K562 (cell line): ENCODE measurements around the gene ZSWIM6. TPM values are rescaled to one million over a fixed set of nuclear protein-coding genes. Genes with fewer than 3 reads are reported as not detected.

Experiments used
- ATAC-seq: fragments of 200-7000 bp; cut with Tn5 transposase; 3 replicates; pipeline ENCODE4 v1.9.1; 2020; ENCODE audit warnings: moderate library complexity
- BruUV-seq: library from RNA; stranded (reverse); fragments of 400-500 nt; replicated peaks from 2 replicates; lab custom pipeline; 2021; lab: Mats Ljungman, UMichigan
- CTCF ChIA-PET: fragments of 300-600 bp; formaldehyde crosslinking; extraction: SDS; loops from one replicate; lab custom pipeline; 2021; ENCODE audit warnings: low intra/inter-chr PET ratio; lab: Yijun Ruan, JAX
- POLR2A ChIA-PET: fragments of 300-600, 350-650 bp; sonication (Branson Sonifier 250); formaldehyde crosslinking; extraction: SDS; loops from one replicate; lab custom pipeline; 2021; ENCODE audit warnings: antibody characterized with exemption, inconsistent platforms; lab: Yijun Ruan, JAX
- DNase-seq, 4 experiments: peaks; one replicate each; pipeline versions ENCODE4 v3.0.0 to v3.0.0-alpha.2; 2011 to 2018; ENCODE audit warnings: low spot score in 3 of 4, mixed read lengths in 3 of 4; ENCODE audit errors: extremely low read depth in 1 of 4
- FAIRE-seq: peaks from 2 replicates; lab custom pipeline; 2011; peaks lifted over from hg19 to GRCh38; lab: Jason Lieb, UNC
- H2AFZ ChIP-seq: 2 replicates; pipeline ENCODE4 v1.6.0; 2011; ENCODE audit warnings: low read depth, low read length, control low read depth, inconsistent platforms
- H3K27ac ChIP-seq: fragments of 200-600 bp; 3 replicates; pipeline ENCODE4 v1.8.0; 2011; ENCODE audit warnings: low read depth, mild to moderate bottlenecking, control low read depth, inconsistent platforms, low read length, moderate library complexity, mixed read lengths; ENCODE audit errors: extremely low read depth
- H3K27me3 ChIP-seq, 2 experiments: fragments of 300-600 bp in 1 of 2; 2 replicates in 1 of 2; 3 replicates in 1 of 2; pipeline versions ENCODE4 v1.6.0 to v1.8.0; 2011; ENCODE audit warnings: inconsistent platforms in 2 of 2, low read length in 2 of 2, mild to moderate bottlenecking in 1 of 2, mixed read lengths in 1 of 2, moderate library complexity in 1 of 2; ENCODE audit not compliant: control insufficient read depth in 2 of 2, insufficient read depth in 2 of 2
- H3K36me3 ChIP-seq: fragments of 300-600 bp; 3 replicates; pipeline ENCODE4 v1.8.0; 2011; ENCODE audit warnings: mild to moderate bottlenecking, low read length, inconsistent platforms; ENCODE audit not compliant: control insufficient read depth, insufficient read depth
- H3K4me1 ChIP-seq, 2 experiments: fragments of 200-600 bp in 1 of 2; replicated peaks in 1 of 2; 2 replicates in 1 of 2; 3 replicates in 1 of 2; pipeline versions ENCODE4 v1.5.1 to v1.8.0; 2011; ENCODE audit warnings: inconsistent platforms in 2 of 2, low read length in 2 of 2, mild to moderate bottlenecking in 1 of 2, mixed read lengths in 1 of 2, moderate library complexity in 1 of 2; ENCODE audit not compliant: control insufficient read depth in 2 of 2, insufficient read depth in 2 of 2
- H3K4me2 ChIP-seq: 2 replicates; pipeline ENCODE4 v1.6.1; 2011; ENCODE audit warnings: low read length, control low read depth, inconsistent platforms, mixed read lengths; ENCODE audit not compliant: insufficient read depth
- H3K4me3 ChIP-seq: fragments of 200-600 bp; sonication (generic), shearing (Covaris generic); 2 replicates; pipeline ENCODE4 v1.5.1; 2016; ENCODE audit warnings: control low read depth, inconsistent platforms
- H3K79me2 ChIP-seq: fragments of 200-600 bp; 3 replicates; pipeline ENCODE4 v1.8.0; 2011; ENCODE audit warnings: low read length, inconsistent platforms; ENCODE audit not compliant: control insufficient read depth, insufficient read depth
- H3K9ac ChIP-seq, 2 experiments: 2 replicates each; pipeline versions ENCODE4 v1.6.0 to v1.6.1; 2011; ENCODE audit warnings: low read depth in 2 of 2, low read length in 2 of 2, control low read depth in 1 of 2, inconsistent platforms in 1 of 2, mild to moderate bottlenecking in 1 of 2, mixed read lengths in 1 of 2; ENCODE audit not compliant: insufficient read depth in 1 of 2
- H3K9me1 ChIP-seq: one replicate; pipeline ENCODE4 v1.6.0; 2011; ENCODE audit warnings: inconsistent platforms, mild to moderate bottlenecking, low read length, moderate library complexity; ENCODE audit not compliant: control insufficient read depth, insufficient read depth
- H3K9me3 ChIP-seq: replicated peaks from 2 replicates; pipeline ENCODE4 v1.5.1; 2011; ENCODE audit warnings: low read depth, low read length, inconsistent platforms; ENCODE audit not compliant: control insufficient read depth, insufficient read depth
- H4K20me1 ChIP-seq: replicated peaks from 2 replicates; pipeline ENCODE4 v1.6.1; 2011; ENCODE audit warnings: low read length, inconsistent platforms, mixed read lengths; ENCODE audit not compliant: control insufficient read depth, insufficient read depth
- CREB1 ChIP-seq, 2 experiments: sonication (generic) in 1 of 2; formaldehyde crosslinking in 1 of 2; IDR thresholded peaks; 2 replicates each; pipeline versions ENCODE4 v1.6.1 to v1.8.0; 2012 to 2022; ENCODE audit warnings: inconsistent platforms in 1 of 2, mild to moderate bottlenecking in 1 of 2, missing genetic modification reagents in 1 of 2, moderate library complexity in 1 of 2
- ETS2 ChIP-seq: IDR thresholded peaks from 2 replicates; pipeline ENCODE4 v1.6.1; 2016; ENCODE audit warnings: borderline replicate concordance, missing genetic modification characterization, mild to moderate bottlenecking, moderate library complexity, missing compliant biosample characterization; ENCODE audit not compliant: poor library complexity, severe bottlenecking
- HNRNPUL1 ChIP-seq: fragments of 200-400 bp; formaldehyde crosslinking; IDR thresholded peaks from 2 replicates; pipeline ENCODE4 v1.6.1; 2017; ENCODE audit warnings: low read length
- NR2C2 ChIP-seq, 2 experiments: fragments of 200-800 bp in 1 of 2; sonication (Bioruptor generic) in 1 of 2; sonication (generic) in 1 of 2; formaldehyde crosslinking in 1 of 2; IDR thresholded peaks; 2 replicates each; pipeline versions ENCODE4 v1.6.1 to v1.8.0; 2016 to 2022; ENCODE audit warnings: mild to moderate bottlenecking in 1 of 2, missing compliant biosample characterization in 1 of 2, missing genetic modification characterization in 1 of 2, missing genetic modification reagents in 1 of 2
- PHTF2 ChIP-seq: fragments of 250-450 bp; sonication (Bioruptor Pico); IDR thresholded peaks from 2 replicates; pipeline ENCODE4 v1.5.0; 2021; ENCODE audit warnings: mild to moderate bottlenecking
- RB1 ChIP-seq: fragments of 450-650 bp; IDR thresholded peaks from 2 replicates; pipeline ENCODE4 v1.6.1; 2017; ENCODE audit warnings: low read depth, mild to moderate bottlenecking
- SMARCE1 ChIP-seq: fragments of 450-650 bp; IDR thresholded peaks from 2 replicates; pipeline ENCODE4 v1.7.1; 2016; ENCODE audit warnings: mild to moderate bottlenecking
- ZC3H4 ChIP-seq: sonication (generic); formaldehyde crosslinking; IDR thresholded peaks from 2 replicates; pipeline ENCODE4 v1.9.0; 2021; ENCODE audit warnings: missing genetic modification reagents, borderline replicate concordance
- ZNF324 ChIP-seq: fragments of 250-450 bp; sonication (Bioruptor Pico); IDR thresholded peaks from 2 replicates; pipeline ENCODE4 v1.4.0; 2020; ENCODE audit warnings: mild to moderate bottlenecking
- ZNF780A ChIP-seq: fragments of 250-450 bp; sonication (Bioruptor Pico); IDR thresholded peaks from 2 replicates; pipeline ENCODE4 v1.5.0; 2021; ENCODE audit warnings: mild to moderate bottlenecking
- WGBS: fragments of 100-300 bp; shearing (Covaris generic); methylation state at CpG from one replicate; pipeline ENCODE4 v1.1.6; 2016; ENCODE audit warnings: low coverage, mixed read lengths; ENCODE audit not compliant: insufficient coverage; ENCODE audit errors: missing lambda C conversion rate; 5-methylcytosine and 5-hydroxymethylcytosine counted together
- in situ Hi-C: fragments of 300-500 bp; cut with MboI; formaldehyde crosslinking; loops from 4 replicates; pipeline ENCODE4 v1.15.0; 2018; ENCODE audit warnings: inconsistent platforms, mixed read lengths
- intact Hi-C: fragments of 100-400 bp; cut with micrococcal nuclease; formaldehyde crosslinking; loops from 2 replicates; pipeline ENCODE4 v1.14.2; 2022
- polyA plus RNA-seq, 8 experiments: library from polyadenylated mRNA; depleted of rRNA in 4 of 8; stranded (reverse) in 5 of 8; unstranded in 3 of 8; fragments of >200 nt; fragmentation: Nextera tagmentation in 2 of 8; fragmentation: Illumina TruSeq in 1 of 8; extraction: Ambion mirVana in 2 of 8; extraction: Trizol in 1 of 8; gene quantifications; 2 replicates each; pipeline versions ENCODE4 v1.2.1 to v1.2.3, GENCODE V29; 2011 to 2014; ENCODE audit warnings: inconsistent platforms in 1 of 8, missing spikeins in 1 of 8
- total RNA-seq, 7 experiments: library from RNA; depleted of rRNA in 6 of 7; stranded (reverse); fragments of >200 nt in 6 of 7; fragmentation: Illumina TruSeq in 2 of 7; extraction: Trizol in 2 of 7; gene quantifications; 2 replicates each; pipeline versions ENCODE4 v1.2.1 to v1.2.3, GENCODE V29; 2011 to 2021; ENCODE audit warnings: low replicate concordance in 1 of 7

Gene ZSWIM6
- total and polyA plus RNA-seq, 9 of the 15 experiments (the other 6 are each of a cell fraction or from before 2014, with no cell fraction given) = 0.81 to 3.2 (median 2.0) TPM

DNA sequence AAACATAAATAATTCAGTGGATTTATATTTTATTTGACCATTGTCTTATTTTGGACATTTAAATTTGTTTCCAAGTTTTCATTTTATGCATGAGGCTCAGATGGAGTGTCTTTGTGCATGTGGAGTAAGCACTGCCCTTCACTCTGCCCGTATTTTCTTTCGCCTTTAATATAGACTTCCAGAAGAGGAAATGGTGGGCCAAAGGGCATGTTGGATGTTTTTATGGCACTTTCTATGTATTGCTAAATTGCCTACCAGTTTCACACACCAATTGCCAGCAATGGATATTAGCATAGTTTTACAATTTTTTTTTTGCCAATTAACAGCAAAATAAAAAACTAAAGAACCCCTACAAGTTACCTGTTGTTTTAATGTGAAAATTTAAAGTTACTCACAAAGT, 38.4 kb downstream of the ZSWIM6 start:
- intact Hi-C loops (no loop called here), in situ Hi-C loops (no loop called here)
- no peaks in the 10 kb centered on the region for H3K36me3 ChIP-seq
- H3K27ac ChIP-seq = no peak overlapping the region
- no peak overlapping the region for H2AFZ ChIP-seq
- H3K4me2 ChIP-seq = no peak overlapping the region
- 16% methylated on average over 2 of the region's 2 CpGs for WGBS
- FAIRE-seq = no peak
- no peaks in the 10 kb centered on the region for H3K9me3 ChIP-seq
- H4K20me1 ChIP-seq = no peaks in the 10 kb centered on the region
- no peaks in the 10 kb centered on the region for H3K9me1 ChIP-seq
- H3K4me3 ChIP-seq = no peak overlapping the region
- H3K9ac ChIP-seq = no peak overlapping the region
- POLR2A ChIA-PET = interaction anchor here (0.6 kb wide), 1 partner anchor 826 kb away, joined by 5 read pairs; no protein-coding TSS in a partner anchor
- H3K4me1 ChIP-seq = no peaks in the 10 kb centered on the region
- no peaks in the 10 kb centered on the region; a peak in 1 of 5 replicates for H3K27me3 ChIP-seq
- no peak for ATAC-seq
- H3K79me2 ChIP-seq = no peaks in the 10 kb centered on the region
- CTCF ChIA-PET = no interaction called here
- no peak for TF ChIP-seq ZNF780A (CRISPR knock-in tag)
- TF ChIP-seq SMARCE1 = no peak
- no peak for TF ChIP-seq CREB1 (IDR thresholded peaks at IDR 0.05)
- TF ChIP-seq CREB1 (CRISPR knock-in tag; IDR thresholded peaks at IDR 0.05) = no peak
- no peak for TF ChIP-seq ETS2 (tag)
- TF ChIP-seq PHTF2 (CRISPR knock-in tag) = no peak
- TF ChIP-seq RB1 = no peak
- no peak for TF ChIP-seq ZC3H4 (CRISPR knock-in tag)
- TF ChIP-seq NR2C2 (CRISPR knock-in tag; IDR thresholded peaks at IDR 0.05) = no peak
- no peak for TF ChIP-seq NR2C2 (tag; IDR thresholded peaks at IDR 0.05)
- TF ChIP-seq HNRNPUL1 = no peak
- no peak for TF ChIP-seq ZNF324 (CRISPR knock-in tag)
- TF ChIP-seq, all 486 proteins: peak for 0
- no peak for DNase-seq
- no TSS peak for BruUV-seq
